ENCODE data around the gene LAMP1. TPM values are rescaled to one million over a fixed set of nuclear protein-coding genes. Genes with fewer than 3 reads are reported as not detected.

Gene LAMP1
- total RNA-seq, 1 donor from 2014 or later = 152 TPM

- Mint-ChIP-seq H3K27ac (no peak overlapping the region), H3K36me3 (peaks cover 5% of the 10 kb centered on the region), H3K4me3 (no peak overlapping the region), H3K9me3 (no peaks in the 10 kb centered on the region), H3K4me1 (ENCODE audit: unreplicated experiment) (no peaks in the 10 kb centered on the region), H3K27me3 (no peaks in the 10 kb centered on the region)
- TF ChIP-seq CTCF (conservative IDR thresholded peaks at IDR 0.05) = no peak
- no peak for DNase-seq (ENCODE audit: extremely low spot score, unreplicated experiment)
Observed at GRCh38 chr13:113315992-113316391, 19.0 kb downstream of the LAMP1 start.

GRCh38 chr13:113317031-113317430, 20.0 kb downstream of the LAMP1 start:
- Mint-ChIP-seq H3K27ac (no peak overlapping the region), H3K4me3 (no peak overlapping the region), H3K9me3 (no peaks in the 10 kb centered on the region), H3K36me3 (no peaks in the 10 kb centered on the region), H3K27me3 (no peaks in the 10 kb centered on the region), H3K4me1 (ENCODE audit: unreplicated experiment) (no peaks in the 10 kb centered on the region)
- DNase-seq (ENCODE audit: extremely low spot score, unreplicated experiment) = no peak
- no peak for TF ChIP-seq CTCF (conservative IDR thresholded peaks at IDR 0.05)

- no peaks in the 10 kb centered on the region for H3K27me3 Mint-ChIP-seq
- no peaks in the 10 kb centered on the region for H3K9me3 Mint-ChIP-seq
- no peaks in the 10 kb centered on the region for H3K4me1 Mint-ChIP-seq (ENCODE audit: unreplicated experiment)
- no peak overlapping the region for H3K27ac Mint-ChIP-seq
- no peak for TF ChIP-seq CTCF (conservative IDR thresholded peaks at IDR 0.05)
- DNase-seq (ENCODE audit: extremely low spot score, unreplicated experiment) = no peak
- peaks cover 8% of the 10 kb centered on the region for H3K36me3 Mint-ChIP-seq
- H3K4me3 Mint-ChIP-seq = no peak overlapping the region
Observed at GRCh38 chr13:113318956-113319355, 21.9 kb downstream of the LAMP1 start.

GRCh38 chr13:113319371-113319770, 22.3 kb downstream of the LAMP1 start:
- DNase-seq (ENCODE audit: extremely low spot score, unreplicated experiment) = no peak

GRCh38 chr13:113320226-113320875, 23.3 kb downstream of the LAMP1 start:
- Mint-ChIP-seq H3K4me3 (no peak overlapping the region), H3K4me1 (ENCODE audit: unreplicated experiment) (no peaks in the 10 kb centered on the region), H3K27me3 (no peaks in the 10 kb centered on the region), H3K9me3 (no peaks in the 10 kb centered on the region), H3K36me3 (peaks cover 8% of the 10 kb centered on the region), H3K27ac (no peak overlapping the region)
- no peak for DNase-seq (ENCODE audit: extremely low spot score, unreplicated experiment)
- TF ChIP-seq CTCF (conservative IDR thresholded peaks at IDR 0.05) = no peak

More at GRCh38 chr13:113319371-113319770, 22.3 kb downstream of the LAMP1 start:
- Mint-ChIP-seq H3K36me3 (peaks cover 8% of the 10 kb centered on the region), H3K4me1 (ENCODE audit: unreplicated experiment) (no peaks in the 10 kb centered on the region), H3K27ac (no peak overlapping the region), H3K27me3 (no peaks in the 10 kb centered on the region), H3K4me3 (no peak overlapping the region), H3K9me3 (no peaks in the 10 kb centered on the region)
- no peak for TF ChIP-seq CTCF (conservative IDR thresholded peaks at IDR 0.05)

Measured in type B pancreatic cell (in vitro differentiated cells).